ENCODE data around the gene AGTRAP. TPM values are rescaled to one million over a fixed set of nuclear protein-coding genes. Genes with fewer than 3 reads are reported as not detected.

The AGTRAP gene
- total and polyA plus RNA-seq, 2 of the 8 experiments (the other 6 are each of a cell fraction or from before 2014, with no cell fraction given), result 69.7 to 192 TPM

GRCh38 chr1:11796036-11796828 lies 60.3 kb downstream of the AGTRAP start (continued):
- no peak for TF ChIP-seq TCF12 (IDR thresholded peaks at IDR 0.05; ENCODE audit: low read depth, low read length)
- no peak for TF ChIP-seq BRCA1 (IDR thresholded peaks at IDR 0.05; ENCODE audit: low read depth, low read length)
- TF ChIP-seq CEBPB (IDR thresholded peaks at IDR 0.05; ENCODE audit: low read depth, low read length), result no peak
- no peak for TF ChIP-seq KDM5A (IDR thresholded peaks at IDR 0.05; ENCODE audit: low read length)
- no peak for TF ChIP-seq EZH2 (IDR thresholded peaks at IDR 0.05; ENCODE audit: low read depth, low read length, severe bottlenecking)
- TF ChIP-seq EP300 (IDR thresholded peaks at IDR 0.05; ENCODE audit: borderline replicate concordance in 1 of 2, low read depth in 2 of 2, low read length in 2 of 2), result no peak
- TF ChIP-seq NRF1 (IDR thresholded peaks at IDR 0.05; ENCODE audit: low read depth, low read length), result no peak
- no peak for TF ChIP-seq RXRA (IDR thresholded peaks at IDR 0.05; ENCODE audit: insufficient read depth, low read depth, low read length)
- TF ChIP-seq ASH2L (IDR thresholded peaks at IDR 0.05; ENCODE audit: low read length), result no peak

Measured in H1 (cell line).